Stimulated activated CD4-positive, alpha-beta T cell treated with anti-CD3 and anti-CD28 coated beads, Interleukin-15, amount 100 ng/mL, for 48 hours (primary cell): ENCODE data around the gene CARMIL1.

Experiments used
- DNase-seq, 2 donors: peaks; one replicate each; pipeline ENCODE4 v3.0.0-alpha.2; 2020; ENCODE audit warnings: low read depth in 2 of 2

Gene CARMIL1

DNA sequence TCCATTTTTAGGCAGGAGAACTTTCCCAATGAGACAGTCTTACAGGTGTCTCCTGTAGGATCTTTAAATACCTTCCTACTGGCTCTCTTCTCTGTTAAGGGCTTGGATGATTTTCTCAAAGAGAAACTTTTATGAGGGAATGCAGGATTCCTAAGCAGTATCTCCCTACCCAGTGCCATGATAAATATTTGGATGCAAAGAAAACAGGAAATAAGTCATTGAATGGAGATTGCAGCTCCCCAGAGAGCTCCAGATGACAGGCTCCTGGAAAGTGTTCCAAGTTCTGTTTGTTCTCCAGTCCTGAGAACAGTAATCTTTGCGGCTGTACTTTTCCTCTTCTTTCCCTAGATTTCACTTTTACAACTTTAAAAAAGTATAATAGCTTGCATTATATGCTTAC lies 370.4 kb downstream of the CARMIL1 start:
- DNase-seq = no peak

DNA sequence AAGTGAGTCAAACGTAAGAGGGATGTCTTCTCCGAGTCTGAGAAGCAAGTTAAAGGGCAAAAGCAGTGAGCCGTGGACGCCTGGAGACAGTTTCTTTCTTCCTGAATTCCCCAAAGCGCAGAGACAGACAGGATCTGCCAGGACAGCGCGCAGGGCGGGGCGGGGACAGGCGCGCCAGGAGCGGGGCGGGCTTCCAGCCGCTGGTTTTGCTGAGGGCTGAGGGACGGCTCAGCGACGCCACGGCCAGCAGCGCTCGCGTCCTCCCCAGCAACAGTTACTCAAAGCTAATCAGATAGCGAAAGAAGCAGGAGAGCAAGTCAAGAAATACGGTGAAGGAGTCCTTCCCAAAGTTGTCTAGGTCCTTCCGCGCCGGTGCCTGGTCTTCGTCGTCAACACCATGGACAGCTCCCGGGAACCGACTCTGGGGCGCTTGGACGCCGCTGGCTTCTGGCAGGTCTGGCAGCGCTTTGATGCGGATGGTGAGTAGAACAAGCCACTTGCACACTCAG lies 372.9 kb downstream of the CARMIL1 start, which contains the start of gene SCGN:
Gene SCGN (plus strand): TSS at position 209 of the 509 bp plus-strand sequence. CDS start 189 bp downstream, at position 398.
- peak in 1 of 2 donors; percentile 30 for DNase-seq

GRCh38 chr6:25655723-25656122 lies 376.5 kb downstream of the CARMIL1 start:
- DNase-seq = no peak

- DNase-seq = no peak
These were observed 380.6 kb downstream of the CARMIL1 start for GRCh38 chr6:25659633-25660368.

GRCh38 chr6:25660512-25660911 lies 381.3 kb downstream of the CARMIL1 start:
- peak; percentile 28 to 30 for DNase-seq

DNA sequence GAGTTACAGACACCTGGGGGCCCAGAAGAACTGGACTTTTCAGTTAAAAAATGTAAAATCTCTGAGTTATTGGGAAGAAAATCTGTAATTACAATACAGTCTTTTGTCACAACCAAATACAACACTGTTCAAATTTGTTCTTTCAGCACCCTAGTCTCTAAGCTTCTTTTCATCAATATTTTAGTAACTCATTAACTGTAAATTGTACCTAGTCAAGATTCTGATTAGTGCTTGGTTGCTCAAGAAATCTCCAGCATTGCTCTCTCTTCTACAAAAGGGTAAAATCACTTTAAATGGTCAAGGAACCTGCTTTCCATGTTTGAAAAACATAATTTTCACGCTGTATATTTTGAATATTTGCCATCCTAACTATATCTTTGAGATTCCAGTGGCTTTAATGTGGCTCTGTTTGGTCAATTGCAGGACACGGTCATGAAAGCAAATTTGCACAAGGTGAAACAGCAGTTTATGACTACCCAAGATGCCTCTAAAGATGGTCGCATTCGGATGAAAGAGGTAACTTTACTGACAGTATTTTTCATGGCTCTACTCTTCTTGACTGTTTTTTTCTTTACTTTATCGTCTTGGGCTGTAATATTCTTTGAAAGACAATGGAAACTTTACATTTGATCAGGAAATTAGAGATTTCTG lies 382.1 kb downstream of the CARMIL1 start:
- DNase-seq = no peak

- DNase-seq = no peak
These were observed 386.3 kb downstream of the CARMIL1 start for GRCh38 chr6:25665455-25665854.

DNA sequence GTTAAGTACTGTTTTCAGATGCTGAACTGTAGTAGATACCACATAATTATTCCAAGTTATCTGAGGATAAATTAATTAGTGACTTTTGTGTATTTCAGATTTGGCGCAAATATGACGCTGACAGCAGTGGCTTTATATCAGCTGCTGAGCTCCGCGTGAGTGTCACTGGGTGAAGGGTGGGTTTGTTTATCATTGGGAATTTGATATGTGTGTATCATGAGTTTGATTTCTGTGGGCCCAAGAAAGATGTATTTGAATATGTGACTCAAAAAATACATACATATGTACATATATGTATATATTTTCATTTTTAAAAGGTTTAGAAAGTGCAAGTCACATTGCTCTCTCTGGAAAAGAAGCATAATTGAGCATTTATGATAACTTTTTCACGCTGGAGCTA lies 390.2 kb downstream of the CARMIL1 start:
- no peak for DNase-seq
